GM18907 (cell line): Measurements from ENCODE around the gene MYL6B.

Source experiments
- ATAC-seq: cut with Tn5 transposase; IDR thresholded peaks from one replicate; pipeline ENCODE4 v1.9.1; 2021; ENCODE audit warnings: mild to moderate bottlenecking, moderate library complexity; ENCODE audit not compliant: unreplicated experiment

The MYL6B gene

DNA sequence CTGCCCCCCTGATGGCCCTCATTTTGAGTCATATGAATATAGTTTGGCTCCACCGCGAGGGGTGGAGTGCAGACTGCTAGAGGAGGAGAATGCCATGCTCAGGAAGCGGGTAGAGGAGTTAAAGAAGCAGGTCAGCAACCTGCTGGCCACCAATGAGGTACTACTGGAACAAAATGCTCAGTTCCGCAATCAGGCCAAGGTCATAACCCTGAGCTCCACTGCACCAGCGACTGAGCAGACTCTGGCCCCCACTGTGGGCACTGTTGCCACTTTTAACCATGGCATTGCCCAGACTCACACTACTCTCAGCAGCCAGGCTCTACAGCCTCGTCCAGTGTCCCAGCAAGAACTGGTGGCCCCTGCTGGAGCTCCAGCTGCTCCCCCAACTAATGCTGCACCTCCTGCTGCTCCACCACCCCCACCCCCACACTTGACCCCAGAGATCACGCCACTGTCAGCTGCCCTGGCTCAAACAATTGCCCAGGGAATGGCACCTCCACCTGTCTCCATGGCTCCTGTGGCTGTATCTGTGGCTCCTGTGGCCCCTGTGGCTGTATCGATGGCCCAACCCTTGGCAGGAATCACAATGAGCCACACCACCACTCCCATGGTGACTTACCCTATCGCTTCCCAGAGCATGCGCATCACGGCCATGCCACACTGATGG lies 31.1 kb upstream of the MYL6B start:
- ATAC-seq: no peak

DNA sequence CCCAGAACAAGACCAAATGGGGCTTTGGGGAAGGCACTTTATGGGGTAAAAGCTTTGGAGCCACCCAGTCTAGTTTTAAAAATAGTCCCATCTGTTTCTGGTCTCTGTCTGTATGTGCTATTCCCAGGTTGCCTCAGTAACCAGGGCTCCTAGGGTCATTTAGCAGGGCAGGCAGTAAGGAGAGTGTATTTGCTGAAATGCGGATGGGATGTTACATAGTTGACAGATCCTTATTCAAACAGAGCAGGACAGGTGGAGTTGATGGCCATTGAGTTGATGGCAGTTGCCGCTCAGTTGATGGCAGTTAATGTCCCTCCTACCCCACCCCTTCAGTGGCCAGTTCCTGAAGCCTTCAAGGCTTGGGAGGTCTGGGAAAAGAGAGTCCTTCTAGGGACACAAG lies 29.8 kb upstream of the MYL6B start:
- ATAC-seq: no peak

DNA sequence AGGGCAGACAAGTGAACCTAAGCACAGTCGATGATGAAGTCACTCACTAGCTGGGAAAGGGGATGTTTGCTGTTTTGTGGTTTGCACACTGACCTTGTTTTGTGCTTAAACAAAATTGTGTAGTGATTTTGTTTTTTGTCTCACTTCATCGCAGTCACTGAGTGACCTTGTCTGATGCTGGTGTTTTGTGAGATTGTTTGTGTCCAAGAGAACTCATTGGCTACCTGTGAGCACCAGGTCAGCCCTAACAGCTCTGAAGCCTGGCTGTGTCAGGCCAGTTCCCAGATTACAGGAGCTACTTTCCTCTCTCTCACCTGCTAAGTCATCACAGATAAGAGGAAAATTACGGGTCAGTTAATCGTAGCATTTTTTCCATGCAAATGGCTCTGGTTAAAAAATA lies 28.3 kb upstream of the MYL6B start:
- ATAC-seq: no peak

DNA sequence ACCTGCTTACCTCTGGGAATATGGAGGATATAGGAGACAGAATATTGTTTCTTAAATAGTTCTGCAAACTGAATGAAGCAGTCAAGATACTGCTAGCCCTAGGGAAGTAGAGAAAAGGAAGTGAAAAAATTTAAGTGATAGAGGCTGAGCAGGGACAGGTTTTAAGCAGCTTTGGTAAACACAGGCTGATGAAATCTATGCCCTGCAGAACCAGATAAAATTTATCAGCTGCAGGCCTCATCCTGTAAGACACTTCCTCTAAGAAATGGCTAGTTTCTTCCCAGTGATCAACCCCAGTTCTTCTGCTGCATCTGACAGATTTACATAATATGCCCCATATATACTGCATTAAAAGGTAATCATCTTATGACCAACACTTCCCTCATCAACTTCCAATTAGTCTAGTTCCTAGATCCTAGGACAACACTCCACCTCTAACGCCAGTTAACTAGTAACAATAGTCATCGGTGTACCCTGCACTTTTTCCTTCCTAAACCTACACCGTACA lies 25.6 kb upstream of the MYL6B start:
- ATAC-seq: no peak

DNA sequence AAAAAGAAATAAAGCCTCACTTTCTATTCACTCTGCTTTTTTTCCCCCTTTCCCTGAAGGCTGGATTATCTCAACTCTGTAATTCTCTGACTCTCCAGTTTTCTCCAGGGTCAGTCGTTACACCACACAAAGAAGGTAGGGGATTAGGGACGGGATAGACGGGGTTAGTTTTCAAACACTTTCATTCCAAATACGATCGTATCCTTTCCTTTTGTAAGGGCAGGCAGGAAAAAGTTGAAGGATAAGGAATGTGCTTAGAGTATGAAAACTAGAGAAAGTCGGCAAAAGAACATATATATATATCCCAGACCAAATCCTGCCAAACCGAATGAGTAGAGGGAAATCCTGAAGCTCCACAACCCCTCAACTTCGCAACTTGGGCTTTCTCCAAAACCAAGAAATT lies 24.9 kb upstream of the MYL6B start:
- ATAC-seq: no peak

DNA sequence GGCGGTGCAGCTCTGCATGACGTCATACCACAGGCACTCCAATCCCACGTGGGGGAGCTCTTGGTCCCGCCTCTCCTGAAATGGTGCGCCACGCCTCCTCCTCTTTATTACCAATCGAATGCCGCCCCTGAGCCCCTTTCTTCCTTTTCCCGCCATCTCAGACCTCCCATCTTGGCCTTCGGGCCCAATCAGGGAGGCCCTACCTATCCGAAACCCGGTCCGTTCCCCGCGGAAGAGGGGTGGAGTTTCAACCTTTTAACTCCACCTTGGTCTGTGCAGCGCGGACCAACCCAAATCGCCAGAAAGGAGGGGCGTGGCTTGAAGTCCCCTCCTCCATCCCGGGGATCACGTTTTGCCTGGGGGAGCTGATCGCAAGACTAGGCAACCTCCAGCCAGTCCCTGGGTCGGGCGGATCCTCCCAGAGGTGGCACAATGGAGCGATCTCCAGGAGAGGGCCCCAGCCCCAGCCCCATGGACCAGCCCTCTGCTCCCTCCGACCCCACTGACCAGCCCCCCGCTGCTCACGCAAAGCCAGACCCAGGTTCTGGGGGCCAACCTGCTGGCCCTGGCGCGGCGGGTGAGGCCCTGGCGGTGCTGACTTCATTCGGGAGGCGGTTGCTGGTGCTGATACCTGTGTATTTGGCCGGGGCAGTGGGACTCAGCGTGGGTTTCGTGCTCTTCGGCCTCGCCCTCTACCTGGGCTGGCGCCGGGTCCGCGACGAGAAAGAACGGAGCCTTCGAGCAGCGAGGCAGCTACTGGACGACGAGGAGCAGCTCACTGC lies 24.3 kb upstream of the MYL6B start, which contains the start of gene ESYT1:
TSS of gene ESYT1 (plus strand) at position 380 of the 782 bp plus-strand sequence. CDS start at position 433, 53 bp downstream.
- ATAC-seq: peak; percentile 88

DNA sequence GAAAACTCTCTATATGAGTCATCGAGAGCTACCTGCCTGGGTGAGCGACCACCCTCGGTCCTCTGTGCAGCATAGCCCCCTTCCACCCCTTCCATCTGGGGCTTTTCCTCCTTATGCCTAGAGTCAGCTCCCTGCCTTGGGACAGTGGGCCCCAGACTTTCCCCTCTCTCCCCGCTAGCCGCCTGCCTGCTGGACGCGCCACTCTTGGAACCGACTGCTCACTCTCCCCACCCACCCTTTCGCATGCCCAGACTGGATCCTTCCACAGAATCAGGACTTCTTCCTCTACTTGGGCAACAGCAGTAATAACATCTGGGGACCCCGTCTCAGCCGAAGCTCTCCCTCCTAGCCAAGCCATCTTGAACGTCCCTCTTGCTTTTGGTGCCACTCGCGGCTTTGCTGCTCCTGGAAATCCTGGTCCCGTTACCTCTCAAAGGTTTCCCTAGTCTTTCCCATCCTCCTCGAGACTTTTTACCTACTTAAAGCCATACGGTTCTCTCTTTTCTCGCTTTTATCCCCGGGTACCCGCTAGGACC lies 23.6 kb upstream of the MYL6B start:
- no peak for ATAC-seq

DNA sequence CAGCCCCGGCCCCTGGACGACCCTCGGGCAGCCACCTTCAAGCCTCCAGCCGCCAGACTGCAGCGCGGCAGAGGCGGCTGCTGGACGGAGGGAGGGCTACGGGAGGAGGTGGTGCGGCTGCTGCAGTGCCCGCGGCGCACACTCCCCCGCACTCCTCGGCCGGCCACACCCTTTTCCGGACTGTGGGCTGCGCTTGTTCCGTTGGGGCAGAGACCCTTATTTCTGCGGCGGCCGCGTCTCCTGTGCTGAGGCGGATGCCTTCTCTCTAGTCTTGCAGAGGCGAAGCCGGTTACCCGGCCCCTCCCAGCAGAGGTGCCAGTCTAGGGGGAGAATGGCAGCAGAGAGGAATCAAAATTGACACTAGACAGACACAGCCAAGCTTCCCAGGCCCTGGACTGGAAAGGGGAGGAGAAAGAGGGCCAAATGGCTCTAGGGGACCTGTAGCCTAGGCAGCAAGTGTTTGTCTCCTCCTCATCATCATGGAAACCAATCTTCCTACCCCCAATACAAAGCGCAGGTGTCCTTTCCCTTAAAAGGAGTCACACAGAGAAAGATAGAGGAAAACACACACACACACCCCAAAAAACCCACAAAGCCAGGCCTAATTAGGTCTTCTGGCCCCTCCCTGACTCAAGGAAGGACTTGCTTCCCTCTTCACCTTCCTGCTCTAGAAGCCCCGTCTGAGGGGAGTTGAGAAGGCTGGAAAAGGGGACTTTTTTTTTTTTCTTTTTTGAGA lies 23.0 kb upstream of the MYL6B start:
- peak; percentile 34 for ATAC-seq

DNA sequence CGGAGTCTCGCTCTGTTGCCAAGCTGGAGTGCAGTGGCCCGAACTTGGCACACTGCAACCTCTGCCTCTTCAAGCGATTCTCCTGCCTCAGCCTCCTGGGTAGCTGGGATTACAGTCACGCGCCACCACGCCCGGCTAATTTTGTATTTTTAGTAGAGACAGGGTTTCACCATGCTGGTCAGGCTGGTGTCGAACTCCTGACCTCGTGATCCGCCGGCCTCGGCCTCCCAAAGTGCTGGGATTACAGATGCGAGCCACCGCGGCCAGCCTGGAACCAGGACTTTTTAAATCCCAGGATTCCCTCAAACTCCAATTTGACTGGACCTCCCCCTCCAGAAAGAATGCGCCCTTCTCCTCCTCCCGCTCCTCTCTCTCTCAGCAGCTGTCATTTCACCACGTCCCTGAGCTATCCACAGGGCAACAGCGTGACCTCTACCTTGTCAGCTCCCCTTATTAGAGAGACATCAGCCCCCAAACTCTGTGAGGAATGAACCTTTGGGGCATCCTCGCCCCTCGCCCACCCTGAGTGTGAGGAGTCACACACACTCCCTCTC lies 22.4 kb upstream of the MYL6B start:
- ATAC-seq: no peak

DNA sequence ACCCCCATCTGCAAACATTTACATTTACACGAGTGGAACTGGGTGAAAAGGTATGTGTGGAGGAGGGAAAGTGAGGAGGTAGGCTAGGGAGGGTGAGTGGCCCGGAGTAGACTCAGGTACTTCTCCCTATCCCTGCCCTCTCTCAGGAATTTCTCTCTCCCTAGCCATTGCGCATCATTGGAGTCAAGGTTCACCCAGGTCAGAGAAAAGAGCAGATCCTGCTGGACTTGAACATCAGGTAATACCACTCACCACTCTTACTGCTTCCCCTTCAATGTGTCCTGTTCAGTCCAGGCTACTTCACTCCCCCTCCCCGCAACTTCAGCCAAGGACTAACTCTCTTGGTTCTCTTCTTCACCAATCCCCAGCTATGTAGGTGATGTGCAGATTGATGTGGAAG lies 21.5 kb upstream of the MYL6B start:
- no peak for ATAC-seq

DNA sequence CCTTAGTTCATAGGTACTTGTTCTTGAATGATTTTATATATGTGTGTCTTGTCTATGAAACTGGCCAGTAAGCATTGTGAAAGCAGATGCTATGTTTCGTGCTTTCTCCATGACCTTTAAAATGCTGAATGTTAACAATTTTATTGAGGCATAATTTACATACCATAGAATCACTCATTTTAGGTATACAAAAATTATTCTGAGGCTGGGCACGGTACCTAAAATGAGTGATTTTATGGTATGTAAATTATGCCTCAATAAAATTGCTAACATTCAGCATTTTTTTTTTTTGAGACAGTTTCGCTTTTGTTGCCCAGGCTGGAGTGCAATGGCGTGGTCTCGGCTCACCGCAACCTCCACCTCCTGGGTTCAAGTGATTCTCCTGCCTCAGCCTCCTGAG lies 17.5 kb upstream of the MYL6B start:
- no peak for ATAC-seq

DNA sequence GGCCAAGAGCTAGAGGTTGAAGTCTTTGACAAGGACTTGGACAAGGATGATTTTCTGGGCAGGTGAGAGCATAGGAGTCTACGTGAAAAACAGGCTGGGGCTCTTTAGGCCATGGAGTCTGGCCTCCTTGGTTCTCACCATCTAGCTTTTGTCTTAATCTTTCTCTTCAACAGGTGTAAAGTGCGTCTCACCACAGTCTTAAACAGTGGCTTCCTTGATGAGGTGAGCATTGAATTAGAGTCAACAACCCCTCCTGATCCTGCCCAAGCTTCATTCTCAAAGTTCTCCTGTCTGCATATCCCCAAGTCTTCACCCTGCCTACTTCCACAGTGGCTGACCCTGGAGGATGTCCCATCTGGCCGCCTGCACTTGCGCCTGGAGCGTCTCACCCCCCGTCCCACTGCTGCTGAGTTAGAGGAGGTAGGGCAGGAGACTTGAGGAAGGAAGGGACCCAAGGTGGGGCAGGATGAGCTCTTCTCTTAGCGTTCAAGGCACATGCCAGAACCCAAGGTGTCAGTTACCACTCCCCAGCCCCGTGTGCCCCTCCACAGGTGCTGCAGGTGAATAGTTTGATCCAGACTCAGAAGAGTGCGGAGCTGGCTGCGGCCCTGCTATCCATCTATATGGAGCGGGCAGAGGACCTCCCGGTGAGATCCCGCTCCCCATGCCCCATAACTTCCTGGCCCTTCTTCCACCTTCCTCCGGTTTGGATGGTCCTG lies 14.4 kb upstream of the MYL6B start:
- ATAC-seq: no peak

DNA sequence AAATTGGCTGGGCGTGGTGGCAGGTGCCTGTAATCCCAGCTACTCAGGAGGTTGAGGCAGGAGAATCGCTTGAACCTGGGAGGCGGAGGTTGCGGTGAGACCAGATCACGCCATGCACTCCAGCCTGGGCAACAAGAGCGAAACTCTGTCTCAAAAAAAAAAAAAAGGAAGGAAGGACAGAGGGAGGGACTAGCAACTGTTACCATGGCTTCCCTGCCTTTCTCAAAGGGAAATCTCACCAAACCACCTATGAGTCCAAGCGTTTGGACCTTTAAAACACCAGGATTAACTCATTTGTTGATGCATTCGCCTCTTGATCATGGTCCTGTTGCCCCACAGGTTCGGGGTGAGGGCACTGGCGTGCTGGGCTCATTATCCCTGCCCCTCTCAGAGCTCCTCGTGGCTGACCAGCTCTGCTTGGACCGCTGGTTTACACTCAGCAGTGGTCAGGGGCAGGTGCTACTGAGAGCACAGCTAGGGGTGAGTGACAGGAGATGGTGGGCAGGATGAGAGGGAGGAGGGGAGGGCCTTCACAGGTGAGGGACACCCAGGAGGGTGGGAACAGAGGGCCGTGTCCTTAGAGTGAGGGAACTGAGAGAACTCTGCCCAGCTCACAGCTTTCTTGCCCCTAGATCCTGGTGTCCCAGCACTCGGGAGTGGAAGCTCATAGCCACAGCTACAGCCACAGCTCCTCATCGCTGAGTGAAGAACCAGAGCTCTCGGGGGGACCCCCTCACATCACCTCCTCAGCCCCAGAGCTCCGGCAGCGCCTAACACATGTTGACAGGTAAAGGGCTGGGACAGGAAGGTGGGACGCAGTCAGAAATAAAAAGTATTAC lies 10.2 kb upstream of the MYL6B start:
- ATAC-seq: no peak

DNA sequence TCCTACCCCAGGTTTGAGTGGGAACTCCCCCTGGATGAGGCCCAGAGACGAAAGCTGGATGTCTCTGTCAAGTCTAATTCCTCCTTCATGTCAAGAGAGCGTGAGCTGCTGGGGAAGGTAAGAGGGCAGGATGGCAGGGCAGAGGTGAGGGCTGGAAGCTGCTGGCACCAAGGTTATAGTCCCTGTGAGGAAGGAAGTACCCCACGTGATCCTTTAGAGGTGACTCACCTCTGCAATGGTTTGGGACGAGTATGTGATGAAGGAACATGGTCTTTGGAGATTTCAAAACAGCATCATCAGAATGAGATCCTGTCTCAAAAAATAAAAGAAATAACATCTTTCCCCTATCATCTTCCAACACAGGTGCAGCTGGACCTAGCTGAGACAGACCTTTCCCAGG lies 9.2 kb upstream of the MYL6B start:
- no peak for ATAC-seq

DNA sequence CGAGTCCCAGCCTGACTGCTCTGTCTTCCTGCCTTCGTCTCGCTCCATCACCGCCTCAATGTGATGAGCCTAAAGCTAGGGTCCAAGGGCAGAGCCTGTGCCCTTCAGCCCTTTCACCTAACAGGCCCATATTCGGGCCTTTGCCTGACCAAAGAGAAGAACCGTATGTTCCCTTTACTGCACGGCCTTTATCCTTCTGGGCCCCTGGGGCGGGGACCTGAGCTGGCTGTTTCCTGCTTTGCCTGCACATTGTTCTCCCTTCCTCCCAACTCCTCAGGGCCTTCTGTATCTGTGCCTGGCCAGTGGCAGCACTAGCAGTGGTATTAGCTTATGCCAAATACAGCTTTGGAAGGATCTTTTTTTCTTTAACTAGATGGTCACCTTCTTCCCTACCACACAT lies 8.5 kb upstream of the MYL6B start:
- ATAC-seq: no peak

DNA sequence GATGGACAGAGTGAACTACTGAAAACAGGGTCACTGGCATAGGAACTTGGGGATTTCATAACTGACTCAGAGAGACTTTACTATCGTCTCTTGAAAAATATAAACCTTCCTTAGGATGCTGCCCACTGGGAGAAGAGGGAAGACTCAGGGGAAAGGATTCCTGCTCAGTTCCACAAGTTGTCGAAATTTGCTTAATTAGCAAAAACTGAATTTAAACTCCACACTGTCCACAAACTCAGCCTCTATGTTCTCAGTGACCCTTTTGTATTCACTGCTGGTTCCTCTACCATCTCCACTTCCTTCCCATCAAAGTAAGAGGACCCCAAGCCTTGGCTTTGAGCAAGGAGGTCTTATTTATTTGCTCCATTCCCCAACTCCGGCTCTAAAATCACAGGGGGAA lies 7.2 kb upstream of the MYL6B start:
- ATAC-seq: no peak

DNA sequence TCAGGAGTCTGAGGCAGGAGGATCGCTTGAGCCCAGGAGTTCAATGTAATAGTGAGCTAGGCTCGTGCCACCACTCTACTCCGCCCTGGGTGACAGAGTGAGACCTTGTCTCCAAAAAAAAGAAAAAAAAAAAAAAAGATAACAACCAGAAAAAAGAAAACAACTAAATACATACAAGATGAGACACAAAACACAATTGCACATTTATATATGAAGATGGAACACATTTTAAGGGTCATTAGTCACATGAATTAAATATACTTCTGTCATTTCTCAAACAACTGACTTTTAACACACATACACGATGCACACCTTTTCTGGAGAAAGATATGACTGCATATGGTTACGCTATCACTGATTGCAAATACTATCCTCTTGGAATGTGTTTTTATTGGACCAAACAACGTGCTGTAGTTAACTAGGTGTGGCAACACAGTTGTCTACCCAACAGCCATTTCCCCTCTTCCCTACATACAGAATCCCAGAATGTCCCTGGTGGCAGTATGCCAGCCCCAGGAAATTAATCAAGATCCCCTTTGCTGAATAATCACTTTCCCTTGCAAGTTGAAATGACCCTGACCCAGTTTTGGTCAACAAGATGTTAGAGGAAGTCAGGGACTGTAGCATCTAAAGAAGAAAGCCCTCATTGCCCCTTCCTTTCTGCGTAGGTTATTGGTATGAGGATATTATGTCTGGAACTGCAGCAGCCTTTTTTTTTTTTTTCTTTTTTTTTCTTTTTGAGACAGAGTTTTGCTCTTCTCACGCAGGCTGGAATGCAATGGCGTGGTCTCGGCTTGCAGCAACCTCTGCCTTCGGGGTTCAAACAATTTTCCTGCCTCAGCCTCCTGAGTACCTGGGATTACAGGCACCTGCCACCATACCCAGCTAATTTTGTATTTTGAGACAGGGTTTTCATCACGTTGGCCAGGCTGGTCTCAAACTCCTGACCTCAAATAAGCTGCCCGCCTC lies 5.6 kb upstream of the MYL6B start:
- ATAC-seq: no peak

DNA sequence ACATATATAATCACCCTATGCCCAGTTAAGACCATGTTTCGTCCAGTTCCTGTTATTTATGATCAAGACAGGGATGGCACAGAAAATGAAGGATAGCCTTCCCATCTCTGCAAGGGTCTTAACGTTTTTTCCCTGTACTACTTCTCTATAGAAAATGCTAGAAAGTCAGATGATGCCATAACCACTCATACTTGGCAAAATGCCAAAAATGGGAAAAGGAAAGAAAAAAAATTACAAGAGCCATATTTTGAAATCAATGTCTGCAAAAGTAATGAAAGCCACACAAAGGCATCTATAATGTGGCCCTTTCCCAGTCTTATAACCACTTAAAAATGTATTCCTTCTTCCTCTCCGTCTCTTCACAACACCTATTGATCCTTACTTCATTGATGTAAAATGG lies 1.8 kb upstream of the MYL6B start:
- no peak for ATAC-seq
